CD4-positive, alpha-beta T cell treated with Interleukin-1 beta for 1 hour (primary cell): ENCODE data around the gene SOX8.

Source experiments
- DNase-seq, 2 donors: peaks; one replicate each; pipeline ENCODE4 v3.0.0-alpha.2; 2020 to 2022

SOX8 gene

GRCh38 chr16:989354-989814, 7.8 kb downstream of the SOX8 start:
- no peak for DNase-seq

- DNase-seq: no peak
These were observed 9.1 kb downstream of the SOX8 start for GRCh38 chr16:990516-991291.

GRCh38 chr16:991345-991744, 9.8 kb downstream of the SOX8 start:
- no peak for DNase-seq

GRCh38 chr16:991773-992172, 10.2 kb downstream of the SOX8 start:
- no peak for DNase-seq

- no peak for DNase-seq
These were observed 12.2 kb downstream of the SOX8 start for GRCh38 chr16:993731-994130.

- DNase-seq: no peak
These were observed 13.5 kb downstream of the SOX8 start for GRCh38 chr16:995087-995486.

- no peak for DNase-seq
These were observed 14.2 kb downstream of the SOX8 start for GRCh38 chr16:995783-996182.

- peak; percentile 40 to 50 for DNase-seq
These were observed 15.1 kb downstream of the SOX8 start for GRCh38 chr16:996681-997080.

- DNase-seq: peak; percentile 52 to 64
These were observed 16.0 kb downstream of the SOX8 start for GRCh38 chr16:997440-998051.

- DNase-seq: peak in 1 of 2 donors; percentile 8
These were observed 16.6 kb downstream of the SOX8 start for GRCh38 chr16:998211-998610.

- DNase-seq: no peak
These were observed 17.0 kb downstream of the SOX8 start for GRCh38 chr16:998615-999014.

GRCh38 chr16:999677-1000076, 18.1 kb downstream of the SOX8 start:
- no peak for DNase-seq

GRCh38 chr16:1000608-1001007, 19.0 kb downstream of the SOX8 start:
- no peak for DNase-seq

- DNase-seq: no peak
These were observed 19.5 kb downstream of the SOX8 start for GRCh38 chr16:1001096-1001495.

- peak in 1 of 2 donors; percentile 23 for DNase-seq
These were observed 21.0 kb downstream of the SOX8 start for GRCh38 chr16:1002399-1003166.

- DNase-seq: peak in 1 of 2 donors; percentile 57
These were observed 22.1 kb downstream of the SOX8 start for GRCh38 chr16:1003391-1004347.

GRCh38 chr16:1005286-1005685, 23.7 kb downstream of the SOX8 start:
- DNase-seq: no peak

- DNase-seq: no peak
These were observed 25.2 kb downstream of the SOX8 start for GRCh38 chr16:1006781-1007180.

GRCh38 chr16:1007284-1007850, 25.8 kb downstream of the SOX8 start:
- DNase-seq: no peak

- no peak for DNase-seq
These were observed 26.5 kb downstream of the SOX8 start for GRCh38 chr16:1008085-1008484.

- DNase-seq: no peak
These were observed 28.0 kb downstream of the SOX8 start for GRCh38 chr16:1009358-1010150.
